ENCODE results near the gene ATF7. TPM values are rescaled to one million over a fixed set of nuclear protein-coding genes. Genes with fewer than 3 reads are reported as not detected.

The ATF7 gene
- total and polyA plus RNA-seq, 2 donors (not counting 1 experiment from before 2014, with no cell fraction given) = 11.4 to 24.7 TPM

- H3K27me3 ChIP-seq (ENCODE audit: control insufficient read depth, insufficient read depth, low read length) = no peaks in the 10 kb centered on the region
- H3K79me2 ChIP-seq (ENCODE audit: control insufficient read depth, insufficient read depth, low read length) = peaks cover 50% of the 10 kb centered on the region
- peak overlapping the region; percentile 51 for H3K9ac ChIP-seq (ENCODE audit: insufficient read depth, low read length)
- TF ChIP-seq, protein P1, sequence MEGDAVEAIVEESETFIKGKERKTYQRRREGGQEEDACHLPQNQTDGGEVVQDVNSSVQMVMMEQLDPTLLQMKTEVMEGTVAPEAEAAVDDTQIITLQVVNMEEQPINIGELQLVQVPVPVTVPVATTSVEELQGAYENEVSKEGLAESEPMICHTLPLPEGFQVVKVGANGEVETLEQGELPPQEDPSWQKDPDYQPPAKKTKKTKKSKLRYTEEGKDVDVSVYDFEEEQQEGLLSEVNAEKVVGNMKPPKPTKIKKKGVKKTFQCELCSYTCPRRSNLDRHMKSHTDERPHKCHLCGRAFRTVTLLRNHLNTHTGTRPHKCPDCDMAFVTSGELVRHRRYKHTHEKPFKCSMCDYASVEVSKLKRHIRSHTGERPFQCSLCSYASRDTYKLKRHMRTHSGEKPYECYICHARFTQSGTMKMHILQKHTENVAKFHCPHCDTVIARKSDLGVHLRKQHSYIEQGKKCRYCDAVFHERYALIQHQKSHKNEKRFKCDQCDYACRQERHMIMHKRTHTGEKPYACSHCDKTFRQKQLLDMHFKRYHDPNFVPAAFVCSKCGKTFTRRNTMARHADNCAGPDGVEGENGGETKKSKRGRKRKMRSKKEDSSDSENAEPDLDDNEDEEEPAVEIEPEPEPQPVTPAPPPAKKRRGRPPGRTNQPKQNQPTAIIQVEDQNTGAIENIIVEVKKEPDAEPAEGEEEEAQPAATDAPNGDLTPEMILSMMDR (conservative IDR thresholded peaks at IDR 0.05 in 1 of 2, IDR thresholded peaks at IDR 0.05 in 1 of 2; ENCODE audit: low read depth in 1 of 2, low read length in 2 of 2) = no peak
- no peak for TF ChIP-seq EZH2 (IDR thresholded peaks at IDR 0.05; ENCODE audit: low read length, missing control alignments)
- no peaks in the 10 kb centered on the region for H4K20me1 ChIP-seq (ENCODE audit: control insufficient read depth, extremely low read depth, insufficient read depth, low read length)
- peak overlapping the region; percentile 72 to 100 (median 80) for H3K4me3 ChIP-seq (replicated peaks in 1 of 4; ENCODE audit: control extremely low read depth in 1 of 4, insufficient read depth in 1 of 4, low read depth in 3 of 4, low read length in 4 of 4)
- H3K36me3 ChIP-seq (ENCODE audit: control insufficient read depth, insufficient read depth, low read length) = no peaks in the 10 kb centered on the region
- H3K9me3 ChIP-seq (ENCODE audit: control insufficient read depth, insufficient read depth, low read depth, low read length) = no peaks in the 10 kb centered on the region
- peak overlapping the region; percentile 97 for H3K27ac ChIP-seq (ENCODE audit: insufficient read depth, low read length)
- H2AFZ ChIP-seq (ENCODE audit: low read length) = peak overlapping the region; percentile 37
- H3K4me2 ChIP-seq (ENCODE audit: extremely low read depth, insufficient read depth, low read length) = peak overlapping the region; percentile 81
- no peaks in the 10 kb centered on the region for H3K4me1 ChIP-seq (ENCODE audit: control insufficient read depth, extremely low read depth, insufficient read depth, low read length)
- DNase-seq (ENCODE audit: low read depth in 2 of 2) = no peak
These were observed 723 bp downstream of the ATF7 start for GRCh38 chr12:53625373-53625945.

DNA sequence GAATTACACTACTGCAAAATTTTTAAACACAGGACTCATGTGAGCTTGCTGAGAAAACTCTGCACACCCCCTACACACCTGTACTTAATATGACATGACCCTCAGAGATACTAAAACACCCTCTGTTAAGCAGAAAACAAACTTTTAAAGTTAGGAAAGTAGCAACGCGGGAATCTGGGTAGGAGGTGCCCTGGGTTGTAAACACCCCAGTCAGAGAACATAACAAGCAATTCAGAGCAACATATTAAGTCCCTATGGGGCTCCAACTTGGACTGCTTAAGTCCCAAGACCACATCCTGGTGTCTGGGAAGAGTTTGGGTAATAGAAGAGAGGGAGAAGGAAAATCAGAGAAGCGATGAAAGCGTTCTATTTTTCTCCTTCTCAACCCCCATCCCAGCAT is 1.2 kb downstream of the ATF7 start:
- no peak overlapping the region for H3K9ac ChIP-seq (ENCODE audit: insufficient read depth, low read length)
- peak overlapping the region; percentile 97 for H3K27ac ChIP-seq (ENCODE audit: insufficient read depth, low read length)
- peak overlapping the region; percentile 81 for H3K4me2 ChIP-seq (ENCODE audit: extremely low read depth, insufficient read depth, low read length)
- H3K4me1 ChIP-seq (ENCODE audit: control insufficient read depth, extremely low read depth, insufficient read depth, low read length) = no peaks in the 10 kb centered on the region
- no peak overlapping the region for H2AFZ ChIP-seq (ENCODE audit: low read length)
- no peaks in the 10 kb centered on the region for H4K20me1 ChIP-seq (ENCODE audit: control insufficient read depth, extremely low read depth, insufficient read depth, low read length)
- H3K9me3 ChIP-seq (ENCODE audit: control insufficient read depth, insufficient read depth, low read depth, low read length) = no peaks in the 10 kb centered on the region
- peak overlapping the region; percentile 72 to 100 (median 80) for H3K4me3 ChIP-seq (replicated peaks in 1 of 4; ENCODE audit: control extremely low read depth in 1 of 4, insufficient read depth in 1 of 4, low read depth in 3 of 4, low read length in 4 of 4)
- no peaks in the 10 kb centered on the region for H3K27me3 ChIP-seq (ENCODE audit: control insufficient read depth, insufficient read depth, low read length)
- TF ChIP-seq EZH2 (IDR thresholded peaks at IDR 0.05; ENCODE audit: low read length, missing control alignments) = no peak
- TF ChIP-seq, protein P1 (conservative IDR thresholded peaks at IDR 0.05 in 1 of 2, IDR thresholded peaks at IDR 0.05 in 1 of 2; ENCODE audit: low read depth in 1 of 2, low read length in 2 of 2) = no peak
- peaks cover 52% of the 10 kb centered on the region for H3K79me2 ChIP-seq (ENCODE audit: control insufficient read depth, insufficient read depth, low read length)
- no peaks in the 10 kb centered on the region for H3K36me3 ChIP-seq (ENCODE audit: control insufficient read depth, insufficient read depth, low read length)
- no peak for DNase-seq (ENCODE audit: low read depth in 2 of 2)

- Histone ChIP-seq H3K9ac (ENCODE audit: insufficient read depth, low read length) (no peak overlapping the region), H3K27me3 (ENCODE audit: control insufficient read depth, insufficient read depth, low read length) (no peaks in the 10 kb centered on the region), H3K9me3 (ENCODE audit: control insufficient read depth, insufficient read depth, low read depth, low read length) (no peaks in the 10 kb centered on the region), H3K4me3 (replicated peaks in 1 of 4; ENCODE audit: control extremely low read depth in 1 of 4, insufficient read depth in 1 of 4, low read depth in 3 of 4, low read length in 4 of 4) (peak overlapping the region; percentile 72 to 100 (median 80)), H3K4me2 (ENCODE audit: extremely low read depth, insufficient read depth, low read length) (peak overlapping the region; percentile 81), H3K36me3 (ENCODE audit: control insufficient read depth, insufficient read depth, low read length) (no peaks in the 10 kb centered on the region), H2AFZ (ENCODE audit: low read length) (no peak overlapping the region), H3K27ac (ENCODE audit: insufficient read depth, low read length) (no peak overlapping the region), H3K79me2 (ENCODE audit: control insufficient read depth, insufficient read depth, low read length) (peaks cover 57% of the 10 kb centered on the region), H3K4me1 (ENCODE audit: control insufficient read depth, extremely low read depth, insufficient read depth, low read length) (no peaks in the 10 kb centered on the region), H4K20me1 (ENCODE audit: control insufficient read depth, extremely low read depth, insufficient read depth, low read length) (no peaks in the 10 kb centered on the region)
- peak; percentile 20 to 63 for DNase-seq (ENCODE audit: low read depth in 2 of 2)
- TF ChIP-seq EZH2 (IDR thresholded peaks at IDR 0.05; ENCODE audit: low read length, missing control alignments) = no peak
- TF ChIP-seq, protein P1 (conservative IDR thresholded peaks at IDR 0.05 in 1 of 2, IDR thresholded peaks at IDR 0.05 in 1 of 2; ENCODE audit: low read depth in 1 of 2, low read length in 2 of 2) = no peak
These were observed 1.7 kb downstream of the ATF7 start for GRCh38 chr12:53624458-53624857.
